Esophagus squamous epithelium (tissue), 5 donors: ENCODE data around the gene MFNG. TPM values are rescaled to one million over a fixed set of nuclear protein-coding genes. Genes with fewer than 3 reads are reported as not detected.

Experiments
- DNase-seq: peaks from one replicate; lab custom pipeline; 2025; lab: John Stamatoyannopoulos, UW
- H3K27ac ChIP-seq, 4 donors: fragments of 200-600 bp; sonication (generic); one replicate each; pipeline ENCODE4 v1.5.1; 2016 to 2019; ENCODE audit warnings: mild to moderate bottlenecking in 1 of 4
- H3K27me3 ChIP-seq, 4 donors: fragments of 200-600 bp; sonication (generic); 1 replicate in 3 of 4; 2 replicates in 1 of 4; pipeline versions ENCODE4 v1.5.1 to v1.6.0; 2017 to 2021; ENCODE audit warnings: antibody characterized with exemption in 1 of 4
- H3K36me3 ChIP-seq, 3 donors: fragments of 200-600 bp; sonication (generic); one replicate each; pipeline ENCODE4 v1.5.1; 2016 to 2019
- H3K4me1 ChIP-seq, 3 donors: fragments of 200-600 bp; sonication (generic); one replicate each; pipeline ENCODE4 v1.5.1; 2017 to 2019
- H3K4me3 ChIP-seq, 4 donors: fragments of 200-600 bp; sonication (generic); 1 replicate in 3 of 4; 2 replicates in 1 of 4; pipeline ENCODE4 v1.5.1; 2016 to 2019; ENCODE audit warnings: mild to moderate bottlenecking in 2 of 4, moderate library complexity in 1 of 4
- H3K9me3 ChIP-seq, 3 donors: fragments of 200-600 bp; sonication (generic); one replicate each; pipeline ENCODE4 v1.5.1; 2016 to 2019
- CTCF ChIP-seq, 6 experiments: fragments of 450-650 bp in 4 of 6; fragments of 200-600 bp in 2 of 6; sonication (generic) in 2 of 6; IDR thresholded peaks; one replicate each; pipeline ENCODE4 v1.5.1; 2016 to 2019; ENCODE audit warnings: antibody characterized with exemption in 6 of 6, mild to moderate bottlenecking in 4 of 6, moderate library complexity in 4 of 6
- POLR2A ChIP-seq, 4 donors: fragments of 450-650 bp; IDR thresholded peaks; one replicate each; pipeline ENCODE4 v1.6.1; 2017; ENCODE audit warnings: antibody characterized with exemption in 4 of 4, mild to moderate bottlenecking in 4 of 4, moderate library complexity in 3 of 4
- WGBS, 2 donors: methylation state at CpG; one replicate each; pipeline ENCODE4 v1.1.5; 2018; 5-methylcytosine and 5-hydroxymethylcytosine counted together
- intact Hi-C: fragments of 100-400 bp; cut with DNase I; formaldehyde crosslinking; loops from one replicate; pipeline ENCODE4 v1.15.0; 2022
- total RNA-seq, 4 donors: library from RNA; depleted of rRNA; stranded (reverse); fragments of >200 nt; gene quantifications; one replicate each; pipeline ENCODE4 v1.1.0, GENCODE V29; 2016
- donor health status: DM: yes; HTN: yes; CAD: no.

MFNG gene
- total RNA-seq, 4 donors from 2014 or later, result 3.8 to 10.3 (median 7.9) TPM

- H3K36me3 ChIP-seq, result no peaks in the 10 kb centered on the region
- DNase-seq, result no peak
- 83 to 86% methylated on average over 6 to 8 of the region's 8 CpGs for WGBS, 2 donors
- TF ChIP-seq CTCF (IDR thresholded peaks at IDR 0.05) (no peak), POLR2A (IDR thresholded peaks at IDR 0.05) (no peak)
- no peak overlapping the region for H3K27ac ChIP-seq
- no peaks in the 10 kb centered on the region for H3K9me3 ChIP-seq
- peaks cover 19 to 55% (median 29%) of the 10 kb centered on the region in 3 donors for H3K4me1 ChIP-seq
- peaks cover 15 to 100% (median 25%) of the 10 kb centered on the region in 4 donors for H3K27me3 ChIP-seq
- H3K4me3 ChIP-seq, result no peak overlapping the region
- intact Hi-C loops, result loop anchor here (10.0 kb wide), 1 partner anchor 108 kb away; no protein-coding TSS in a partner anchor
These were observed 62.9 kb downstream of the MFNG start for GRCh38 chr22:37423283-37423682.

DNA sequence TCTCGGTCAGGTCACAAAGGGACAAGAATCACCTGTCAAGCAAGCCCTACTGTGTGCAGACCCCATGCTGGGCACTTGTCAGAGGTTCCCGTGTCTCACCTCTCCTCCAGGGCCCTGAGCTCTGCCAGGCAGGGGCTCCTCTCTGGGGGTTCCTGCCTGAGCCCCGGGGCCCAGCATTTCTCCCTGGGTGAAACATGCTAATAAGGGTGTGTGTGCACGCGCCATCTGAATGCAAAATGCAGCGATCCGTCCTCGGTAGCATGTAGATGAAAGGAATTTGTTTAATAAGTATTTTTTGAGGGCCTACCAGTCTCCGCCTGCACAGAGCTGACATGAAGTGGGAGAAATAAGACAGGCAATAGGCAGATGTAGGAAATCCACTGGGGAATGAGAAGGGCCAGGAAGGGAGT, 64.7 kb downstream of the MFNG start:
- Histone ChIP-seq H3K4me1 (peaks cover 9 to 37% (median 19%) of the 10 kb centered on the region in 3 donors), H3K4me3 (no peak overlapping the region), H3K27ac (no peak overlapping the region), H3K9me3 (no peaks in the 10 kb centered on the region), H3K27me3 (peaks cover 9 to 100% (median 11%) of the 10 kb centered on the region in 4 donors), H3K36me3 (no peaks in the 10 kb centered on the region)
- WGBS, 2 donors, result 50 to 66% methylated on average over 7 to 9 of the region's 9 CpGs
- TF ChIP-seq CTCF (IDR thresholded peaks at IDR 0.05), result no peak
- TF ChIP-seq POLR2A (IDR thresholded peaks at IDR 0.05), result no peak
- no peak for DNase-seq
- intact Hi-C loops, result loop anchor here (10.0 kb wide), 1 partner anchor 107 kb away; no protein-coding TSS in a partner anchor

DNA sequence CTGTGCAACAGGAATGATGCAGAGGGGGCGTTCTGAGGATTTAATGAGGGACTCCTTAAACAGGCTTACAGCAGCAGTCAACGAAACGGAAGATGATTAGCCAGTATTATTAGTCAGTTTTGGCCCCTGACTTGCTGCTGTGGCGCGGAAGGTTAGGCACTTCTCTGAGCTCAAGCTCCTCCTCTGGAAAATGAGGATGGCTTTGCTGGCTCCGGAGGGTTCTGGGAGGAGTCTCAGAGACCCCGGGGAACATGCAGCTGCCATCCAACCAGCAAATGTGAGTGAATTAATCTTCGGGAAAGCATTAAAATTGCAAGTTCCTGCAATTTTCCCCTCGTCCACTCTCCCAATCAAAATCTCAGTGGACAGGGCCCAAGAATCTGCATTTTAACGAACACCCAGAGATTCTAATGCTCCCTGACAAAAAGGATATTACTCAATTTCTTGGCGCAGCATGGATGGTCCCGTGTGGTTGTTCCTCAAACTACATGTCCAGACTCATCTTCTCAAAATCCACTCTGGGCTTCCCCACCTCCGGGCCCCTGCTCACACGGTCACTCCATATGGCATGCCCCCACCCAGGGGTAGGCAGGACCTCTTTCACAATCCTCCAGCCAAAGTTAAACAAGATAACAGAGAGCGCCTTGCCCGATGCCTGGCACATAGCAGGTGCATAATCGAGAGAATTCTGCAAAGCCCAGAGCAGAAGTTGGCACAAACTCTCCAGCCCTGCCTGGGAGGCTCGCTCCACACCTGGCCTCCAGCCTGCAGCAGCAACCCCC, 65.3 kb downstream of the MFNG start:
- Histone ChIP-seq H3K36me3 (no peaks in the 10 kb centered on the region), H3K4me3 (peak overlapping the region in 1 of 4 donors; percentile 54), H3K27ac (no peak overlapping the region), H3K4me1 (peaks cover 9 to 31% (median 19%) of the 10 kb centered on the region in 3 donors), H3K27me3 (peaks cover 6 to 100% (median 10%) of the 10 kb centered on the region in 4 donors), H3K9me3 (no peaks in the 10 kb centered on the region)
- DNase-seq, result no peak
- TF ChIP-seq POLR2A (IDR thresholded peaks at IDR 0.05) (no peak), CTCF (IDR thresholded peaks at IDR 0.05) (no peak)
- WGBS, 2 donors, result 28 to 31% methylated on average over 14 of the region's 18 CpGs
- intact Hi-C loops, result loop anchor here (10.0 kb wide), 1 partner anchor 106 kb away; no protein-coding TSS in a partner anchor

DNA sequence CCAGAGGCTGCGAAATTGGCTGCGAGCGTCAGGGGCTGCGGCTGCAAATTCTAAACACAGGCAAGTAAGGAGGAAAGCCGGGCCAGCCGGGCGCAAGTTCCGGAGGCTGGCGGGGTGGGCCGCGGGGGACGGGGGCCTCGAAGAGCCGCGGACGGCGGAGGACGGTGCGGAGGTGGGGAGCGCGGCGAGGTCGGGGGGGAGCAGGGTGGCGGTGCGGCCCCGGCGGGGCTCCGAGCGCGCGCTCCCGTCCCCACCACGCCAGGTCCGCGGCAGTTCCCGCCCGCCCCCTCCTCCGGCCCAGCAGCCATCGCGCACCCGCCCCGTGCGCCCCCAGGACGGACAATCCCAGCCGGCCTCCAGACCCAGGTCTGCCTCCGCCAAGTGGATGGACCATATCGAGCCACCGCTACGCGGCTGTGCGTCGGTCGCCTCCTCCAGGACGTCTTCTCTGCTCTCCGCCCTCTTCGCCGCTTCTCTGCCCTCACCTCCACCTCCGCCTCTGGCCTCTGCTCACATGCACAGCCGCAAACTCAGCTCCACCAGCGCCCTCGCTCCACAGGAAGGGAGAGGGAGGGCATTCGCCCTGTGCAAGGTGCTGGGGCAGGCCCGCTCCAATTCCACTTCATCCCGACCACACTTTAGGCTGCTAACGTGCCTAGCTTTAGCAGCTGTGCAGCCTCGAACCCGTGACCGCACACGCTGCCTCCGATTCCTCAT, 66.1 kb downstream of the MFNG start:
- Histone ChIP-seq H3K36me3 (no peaks in the 10 kb centered on the region), H3K4me3 (peak overlapping the region in 2 of 4 donors; percentile 31 to 54), H3K27me3 (peaks cover 6 to 100% (median 10%) of the 10 kb centered on the region in 4 donors), H3K4me1 (peaks cover 9 to 31% (median 19%) of the 10 kb centered on the region in 3 donors), H3K9me3 (no peaks in the 10 kb centered on the region), H3K27ac (no peak overlapping the region)
- intact Hi-C loops, result loop anchor here (10.0 kb wide), 1 partner anchor 105 kb away; no protein-coding TSS in a partner anchor
- TF ChIP-seq POLR2A (IDR thresholded peaks at IDR 0.05) (no peak), CTCF (IDR thresholded peaks at IDR 0.05) (no peak)
- no peak for DNase-seq
- WGBS, 2 donors, result 2 to 7% methylated on average over 7 to 10 of the region's 70 CpGs
